NCI-H446 (cell line): ENCODE measurements around the gene TIMM9.
A peak's percentile ranks its signal among the peaks of the same experiment; 100 is the strongest.
"Not testable (repeated sequence)": the region's sequence is repeated elsewhere in the genome, so short reads cannot be mapped to it uniquely, and the experiment has no call there.

ENCODE experiments used
- DNase-seq, 2 experiments: peaks; one replicate each; lab custom pipeline; 2025; lab: John Stamatoyannopoulos, UW

The TIMM9 gene

GRCh38 chr14:58427281-58428117, at the start of gene TIMM9, which contains the start of gene KIAA0586:
Gene TIMM9, minus strand, starts transcription at chr14:58427531. Its CDS starts 15,586 bp downstream, at chr14:58411945.
Gene KIAA0586, plus strand, starts transcription at chr14:58427719. Its CDS starts 546 bp downstream, at chr14:58428265.
- peak; percentile 98 for DNase-seq

DNA sequence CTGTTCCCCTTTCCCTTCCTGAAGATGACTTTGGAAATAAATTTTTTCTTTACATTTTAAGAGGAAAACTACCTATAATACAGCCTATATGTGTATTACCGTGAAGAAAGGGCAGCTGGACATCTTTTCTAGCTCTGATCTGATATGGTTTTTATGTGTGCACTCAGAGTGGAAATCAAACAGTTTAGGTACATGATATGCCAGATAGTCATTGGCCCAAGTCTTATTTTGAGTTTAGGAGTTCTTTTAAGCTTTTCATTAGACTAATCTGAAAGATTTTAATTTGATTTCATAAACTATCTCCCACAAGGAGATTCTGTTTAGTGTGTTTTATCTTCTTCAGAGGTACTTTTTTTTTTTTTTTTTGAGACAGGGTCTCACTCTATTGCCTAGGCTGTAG, 49.0 kb upstream of the TIMM9 start:
- DNase-seq = no peak

- DNase-seq = no peak
Observed at GRCh38 chr14:58469309-58469708, 42.0 kb upstream of the TIMM9 start.

DNA sequence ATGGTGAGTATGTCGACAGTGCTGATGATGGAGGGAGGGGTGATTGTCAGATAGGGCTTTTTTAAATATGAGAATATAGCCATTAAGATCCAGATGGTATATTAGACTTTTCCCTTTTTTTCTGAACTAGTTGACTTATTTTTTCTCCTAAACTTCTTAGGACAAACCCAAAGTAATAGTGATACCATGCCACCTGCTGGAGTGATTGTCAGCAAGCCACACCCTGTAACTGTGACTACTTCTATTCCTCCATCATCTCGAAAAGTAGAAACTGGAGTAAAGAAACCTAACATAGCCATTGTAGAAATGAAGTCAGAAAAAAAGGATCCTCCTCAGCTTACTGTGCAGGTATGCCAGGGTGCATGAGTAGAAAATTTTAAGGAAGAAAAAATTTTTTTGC, 40.2 kb upstream of the TIMM9 start:
- no peak for DNase-seq

- DNase-seq = no peak
Observed at GRCh38 chr14:58466459-58466858, 39.1 kb upstream of the TIMM9 start.

GRCh38 chr14:58465421-58465820, 38.1 kb upstream of the TIMM9 start:
- no peak for DNase-seq

DNA sequence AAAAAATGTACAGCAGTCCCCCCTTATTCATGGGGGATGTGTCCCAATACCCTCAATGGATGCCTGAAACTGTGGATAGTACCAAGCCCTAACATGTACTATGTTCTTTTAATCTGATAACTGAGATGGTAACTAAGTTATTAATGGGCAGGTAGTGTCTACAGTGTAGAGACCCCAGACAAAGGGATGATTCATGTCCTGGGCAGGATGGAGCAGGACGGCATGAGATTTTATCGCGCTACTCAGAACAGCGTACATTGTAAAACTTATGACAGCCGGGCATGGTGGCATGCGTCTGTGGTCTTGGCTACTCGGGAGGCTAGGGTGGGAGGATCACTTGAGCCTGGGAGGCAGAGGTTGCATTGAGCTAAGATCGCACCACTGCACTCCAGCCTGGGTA, 37.3 kb upstream of the TIMM9 start:
- no peak for DNase-seq

DNA sequence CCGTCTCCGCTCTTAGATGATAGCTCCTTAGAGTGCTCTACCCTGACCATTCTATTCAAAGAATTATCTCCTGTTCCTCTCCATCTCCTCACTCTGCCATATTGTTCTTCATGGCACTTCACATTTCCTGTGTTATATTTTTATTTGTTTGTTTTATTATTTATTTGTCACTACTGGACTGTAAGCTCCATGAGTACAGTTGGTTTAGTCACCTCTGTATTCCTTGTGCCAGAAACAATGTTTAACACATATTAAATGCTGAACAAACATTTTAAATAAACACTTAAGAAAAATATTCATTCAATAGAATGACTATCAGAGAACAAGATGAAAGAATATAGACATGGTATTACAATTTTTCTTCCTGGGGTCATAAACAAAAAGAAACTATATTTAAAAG, 35.8 kb upstream of the TIMM9 start:
- no peak for DNase-seq

DNA sequence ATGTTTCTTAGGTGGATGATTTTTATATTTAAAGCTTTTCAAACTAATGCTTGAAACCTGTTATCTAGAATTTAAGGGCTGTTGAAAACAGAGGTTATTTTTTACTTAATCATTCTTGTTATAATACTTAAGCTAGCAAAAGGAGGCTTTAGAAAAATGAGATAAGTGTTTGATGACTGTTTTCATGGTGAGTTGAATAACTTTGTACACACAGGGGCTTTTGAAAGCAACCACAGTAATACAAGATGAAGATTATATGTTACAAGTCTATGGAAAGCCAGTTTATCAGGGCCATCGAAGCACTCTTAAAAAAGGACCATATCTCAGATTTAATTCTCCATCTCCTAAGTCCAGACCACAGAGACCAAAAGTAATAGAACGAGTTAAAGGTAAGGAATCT, 33.4 kb upstream of the TIMM9 start:
- no peak for DNase-seq

DNA sequence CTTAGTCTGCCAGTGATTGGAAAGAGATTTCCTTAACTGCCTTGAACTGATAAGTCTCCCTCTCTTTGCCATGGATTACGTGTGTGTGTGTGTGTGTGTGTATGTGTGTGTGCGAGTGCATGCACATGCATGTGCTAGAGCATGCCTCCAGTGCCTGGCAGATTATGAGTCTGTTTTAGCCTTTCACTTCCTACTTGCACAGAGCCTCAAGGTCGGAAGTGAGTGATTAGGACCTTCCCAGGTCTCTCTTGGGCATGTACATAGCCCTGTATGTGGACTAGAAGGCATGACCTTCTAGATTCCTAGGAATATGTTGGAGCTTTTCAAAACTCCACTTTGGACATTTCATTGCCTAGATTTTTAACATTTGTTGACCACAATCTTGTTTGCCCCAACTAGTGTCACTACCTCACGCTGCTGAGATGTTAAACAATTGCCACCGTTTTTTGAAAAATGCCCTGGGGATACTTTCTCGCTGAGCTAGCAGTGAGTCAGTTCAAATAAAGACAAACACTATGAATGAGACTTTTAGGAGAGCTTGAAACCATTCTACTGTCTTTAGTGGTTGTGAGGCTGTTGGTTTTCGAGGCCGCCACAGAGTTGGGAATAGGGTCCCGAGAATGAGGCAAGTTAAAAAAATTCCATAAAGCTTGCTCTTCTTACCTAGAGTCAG, 28.4 kb upstream of the TIMM9 start:
- DNase-seq = no peak

- DNase-seq = no peak
Observed at GRCh38 chr14:58444627-58445026, 17.3 kb upstream of the TIMM9 start.

DNA sequence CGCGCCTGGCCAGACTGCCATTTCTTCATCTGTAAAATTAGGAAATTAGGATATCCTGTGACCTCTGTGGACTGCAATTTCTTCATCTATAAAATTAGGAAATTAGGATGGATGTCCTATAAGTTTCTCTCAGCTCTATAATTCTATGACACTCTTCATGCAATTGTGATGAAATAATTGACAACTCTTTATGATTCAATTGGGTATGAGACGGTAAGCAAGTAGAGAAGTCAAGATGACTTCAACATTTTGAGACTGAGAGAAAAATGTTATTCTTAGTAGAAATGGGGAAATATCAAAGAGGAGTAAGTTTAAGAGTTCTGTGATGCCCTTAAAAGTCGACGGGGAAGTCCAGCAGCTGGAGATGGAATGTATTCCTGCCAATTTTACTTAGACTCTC, 12.1 kb upstream of the TIMM9 start:
- DNase-seq = no peak

GRCh38 chr14:58430156-58430555, 2.8 kb upstream of the TIMM9 start:
- DNase-seq = no peak

- DNase-seq = peak; percentile 43 to 45
Observed at GRCh38 chr14:58428118-58428683, 870 bp upstream of the TIMM9 start.

GRCh38 chr14:58426670-58427280, 556 bp downstream of the TIMM9 start:
- peak; percentile 79 to 82 for DNase-seq

DNA sequence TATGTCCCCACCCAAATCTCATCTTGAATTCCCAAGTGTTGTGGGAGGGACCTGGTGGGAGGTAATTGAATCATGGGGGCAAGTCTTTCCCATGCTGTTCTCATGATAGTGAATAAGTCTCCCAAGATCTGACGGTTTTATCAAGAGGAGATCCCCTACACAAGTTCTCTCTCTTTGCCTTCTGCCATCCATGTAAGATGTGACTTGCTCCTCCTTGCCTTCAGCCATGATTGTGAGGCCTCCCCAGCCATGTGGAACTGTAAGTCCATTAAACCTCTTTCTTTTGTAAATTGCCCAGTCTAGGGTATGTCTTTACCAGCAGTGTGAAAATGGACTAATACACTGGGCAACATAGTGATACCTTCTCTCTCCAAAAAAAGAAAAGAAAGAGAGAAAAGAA, 10.4 kb downstream of the TIMM9 start:
- not testable (repeated sequence) for DNase-seq

DNA sequence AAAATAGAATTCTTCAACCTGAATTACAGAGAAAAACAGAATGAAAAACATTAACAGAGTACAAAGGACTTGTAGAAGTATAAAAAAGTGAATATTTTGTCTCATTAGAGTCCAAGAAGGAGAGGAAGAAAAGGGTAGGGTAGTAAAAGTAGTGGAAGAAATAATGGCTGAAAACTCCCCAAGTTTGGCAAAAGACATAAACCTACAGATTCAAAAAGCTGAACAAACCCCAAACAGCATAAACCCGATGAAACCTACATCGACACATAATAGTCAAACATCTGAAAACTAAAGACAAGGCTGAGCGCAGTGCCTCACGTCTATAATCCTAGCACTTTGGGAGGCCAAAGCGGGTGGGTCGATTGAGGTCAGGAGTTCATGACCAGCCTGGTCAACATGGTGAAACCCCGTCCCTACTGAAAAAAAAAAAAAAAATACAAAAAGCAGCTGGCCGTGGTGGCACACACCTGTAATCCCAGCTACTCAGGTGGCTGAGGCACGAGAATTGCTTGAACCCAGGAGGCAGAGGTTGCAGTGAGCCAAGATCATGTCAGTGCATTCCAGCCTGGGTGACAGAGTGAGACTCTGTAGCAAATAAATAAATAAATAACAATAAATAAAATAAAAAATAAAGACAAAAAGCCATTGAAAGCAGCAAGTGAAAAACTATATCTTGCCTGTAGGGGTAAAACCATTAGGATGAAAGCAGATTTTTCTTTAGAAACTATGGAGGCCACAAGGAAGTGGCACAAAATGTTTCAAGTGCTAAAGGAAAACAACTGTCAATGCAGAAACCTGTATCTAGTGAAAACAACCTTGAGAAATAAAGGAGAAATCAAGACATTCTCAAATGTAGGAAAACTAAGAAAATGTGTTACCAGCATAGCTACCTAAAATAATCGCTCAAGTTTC, 11.4 kb downstream of the TIMM9 start:
- no peak for DNase-seq

DNA sequence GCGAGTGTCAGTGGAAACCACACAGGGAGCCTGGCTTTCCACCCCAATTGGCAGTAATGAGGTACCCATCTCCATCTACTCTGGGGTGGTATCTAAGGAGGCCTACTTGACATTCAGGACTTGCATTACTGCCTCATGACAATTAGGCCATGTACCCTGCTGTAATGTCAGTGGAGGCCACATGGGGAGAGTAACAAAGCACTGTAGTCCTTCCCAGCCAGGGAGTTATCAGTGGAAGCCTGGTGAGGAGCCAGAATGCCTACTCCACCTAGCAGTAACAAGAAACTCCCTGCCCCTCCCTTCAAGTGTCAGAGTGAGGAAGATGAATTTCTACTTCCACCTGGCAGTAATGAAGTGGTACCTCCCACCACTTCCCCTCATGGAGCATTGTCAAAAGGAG, 12.5 kb downstream of the TIMM9 start:
- no peak for DNase-seq

GRCh38 chr14:58408681-58409215, 18.6 kb downstream of the TIMM9 start:
- no peak for DNase-seq

- DNase-seq = no peak
Observed at GRCh38 chr14:58401587-58401986, 25.7 kb downstream of the TIMM9 start.

- no peak for DNase-seq
Observed at GRCh38 chr14:58398895-58399294, 28.4 kb downstream of the TIMM9 start.
